Measurements from ENCODE around the gene TNFAIP8L1. TPM values are rescaled to one million over a fixed set of nuclear protein-coding genes. Genes with fewer than 3 reads are reported as not detected.

TNFAIP8L1 gene
- total RNA-seq, 2 experiments from 2014 or later: 18.4 to 18.6 TPM

- Mint-ChIP-seq H3K9me3 (no peaks in the 10 kb centered on the region), H3K27me3 (peaks cover 31% of the 10 kb centered on the region), H3K4me3 (no peak overlapping the region), H3K4me1 (peaks cover 5% of the 10 kb centered on the region), H3K36me3 (ENCODE audit: low read depth) (no peaks in the 10 kb centered on the region), H3K27ac (no peak overlapping the region)
- CTCF ChIA-PET: interaction anchor here (0.6 to 1.1 kb wide), 2 partner anchors 37 to 172 kb away, joined by 3 to 4 read pairs; no protein-coding TSS in a partner anchor
- DNase-seq: no peak
- POLR2A ChIA-PET: no interaction called here
These were observed 40.6 kb upstream of the TNFAIP8L1 start for GRCh38 chr19:4598712-4599111.

GRCh38 chr19:4600082-4600481 is 39.2 kb upstream of the TNFAIP8L1 start:
- CTCF ChIA-PET: interaction anchor here (1.1 kb wide), 1 partner anchor 36 kb away, joined by 3 read pairs; no protein-coding TSS in a partner anchor
- no peak for DNase-seq
- Mint-ChIP-seq H3K4me1 (peaks cover 5% of the 10 kb centered on the region), H3K27ac (no peak overlapping the region), H3K36me3 (ENCODE audit: low read depth) (no peaks in the 10 kb centered on the region), H3K4me3 (no peak overlapping the region), H3K27me3 (peaks cover 24% of the 10 kb centered on the region), H3K9me3 (no peaks in the 10 kb centered on the region)
- POLR2A ChIA-PET: no interaction called here

GRCh38 chr19:4600893-4601292 is 38.4 kb upstream of the TNFAIP8L1 start:
- no peak overlapping the region for H3K4me3 Mint-ChIP-seq
- peaks cover 24% of the 10 kb centered on the region for H3K27me3 Mint-ChIP-seq
- H3K36me3 Mint-ChIP-seq (ENCODE audit: low read depth): no peaks in the 10 kb centered on the region
- H3K27ac Mint-ChIP-seq: no peak overlapping the region
- peaks cover 5% of the 10 kb centered on the region for H3K4me1 Mint-ChIP-seq
- ChIA-PET POLR2A (no interaction called here), CTCF (no interaction called here)
- H3K9me3 Mint-ChIP-seq: no peaks in the 10 kb centered on the region
- DNase-seq: no peak

- Mint-ChIP-seq H3K9me3 (no peaks in the 10 kb centered on the region), H3K4me3 (no peak overlapping the region), H3K4me1 (peaks cover 3% of the 10 kb centered on the region), H3K36me3 (ENCODE audit: low read depth) (no peaks in the 10 kb centered on the region), H3K27me3 (peaks cover 19% of the 10 kb centered on the region), H3K27ac (no peak overlapping the region)
- DNase-seq: no peak
- POLR2A ChIA-PET: no interaction called here
- CTCF ChIA-PET: no interaction called here
These were observed 37.0 kb upstream of the TNFAIP8L1 start for GRCh38 chr19:4602173-4602788.

- ChIA-PET CTCF (no interaction called here), POLR2A (no interaction called here)
- no peak overlapping the region for H3K27ac Mint-ChIP-seq
- H3K27me3 Mint-ChIP-seq: peaks cover 17% of the 10 kb centered on the region
- no peaks in the 10 kb centered on the region for H3K4me1 Mint-ChIP-seq
- DNase-seq: no peak
- H3K36me3 Mint-ChIP-seq (ENCODE audit: low read depth): no peaks in the 10 kb centered on the region
- H3K9me3 Mint-ChIP-seq: no peaks in the 10 kb centered on the region
- no peak overlapping the region for H3K4me3 Mint-ChIP-seq
These were observed 36.4 kb upstream of the TNFAIP8L1 start for GRCh38 chr19:4602915-4603314.

- Mint-ChIP-seq H3K4me3 (no peak overlapping the region), H3K27me3 (peaks cover 9% of the 10 kb centered on the region), H3K36me3 (ENCODE audit: low read depth) (no peaks in the 10 kb centered on the region), H3K27ac (no peak overlapping the region), H3K9me3 (no peaks in the 10 kb centered on the region), H3K4me1 (no peaks in the 10 kb centered on the region)
- ChIA-PET POLR2A (no interaction called here), CTCF (interaction anchor here (1.6 kb wide), 1 partner anchor 28 kb away, joined by 3 read pairs; no protein-coding TSS in a partner anchor)
- DNase-seq: no peak
These were observed 34.4 kb upstream of the TNFAIP8L1 start for GRCh38 chr19:4604912-4605311.

- CTCF ChIA-PET: no interaction called here
- no peak for DNase-seq
- H3K27me3 Mint-ChIP-seq: peaks cover 15% of the 10 kb centered on the region
- H3K9me3 Mint-ChIP-seq: no peaks in the 10 kb centered on the region
- no peaks in the 10 kb centered on the region for H3K4me1 Mint-ChIP-seq
- no peak overlapping the region for H3K4me3 Mint-ChIP-seq
- POLR2A ChIA-PET: no interaction called here
- no peak overlapping the region for H3K27ac Mint-ChIP-seq
- no peaks in the 10 kb centered on the region for H3K36me3 Mint-ChIP-seq (ENCODE audit: low read depth)
These were observed 33.1 kb upstream of the TNFAIP8L1 start for GRCh38 chr19:4606181-4606580.

- H3K4me3 Mint-ChIP-seq: no peak overlapping the region
- no peaks in the 10 kb centered on the region for H3K9me3 Mint-ChIP-seq
- no peak for DNase-seq
- no peaks in the 10 kb centered on the region for H3K36me3 Mint-ChIP-seq (ENCODE audit: low read depth)
- H3K4me1 Mint-ChIP-seq: no peaks in the 10 kb centered on the region
- ChIA-PET POLR2A (no interaction called here), CTCF (no interaction called here)
- H3K27ac Mint-ChIP-seq: no peak overlapping the region
- peaks cover 13% of the 10 kb centered on the region for H3K27me3 Mint-ChIP-seq
These were observed 32.2 kb upstream of the TNFAIP8L1 start for GRCh38 chr19:4606921-4607678.

GRCh38 chr19:4609878-4610511 is 29.3 kb upstream of the TNFAIP8L1 start:
- Mint-ChIP-seq H3K9me3 (no peaks in the 10 kb centered on the region), H3K36me3 (ENCODE audit: low read depth) (no peaks in the 10 kb centered on the region), H3K27me3 (peaks cover 17% of the 10 kb centered on the region), H3K27ac (no peak overlapping the region), H3K4me3 (no peak overlapping the region), H3K4me1 (no peaks in the 10 kb centered on the region)
- ChIA-PET CTCF (no interaction called here), POLR2A (no interaction called here)
- no peak for DNase-seq

GRCh38 chr19:4613254-4613751 is 26.0 kb upstream of the TNFAIP8L1 start:
- no peaks in the 10 kb centered on the region for H3K36me3 Mint-ChIP-seq (ENCODE audit: low read depth)
- CTCF ChIA-PET: interaction anchor here (0.7 kb wide), 1 partner anchor 33 kb away, joined by 4 read pairs; no protein-coding TSS in a partner anchor
- no peak overlapping the region for H3K4me3 Mint-ChIP-seq
- POLR2A ChIA-PET: no interaction called here
- H3K27ac Mint-ChIP-seq: no peak overlapping the region
- no peak for DNase-seq
- no peaks in the 10 kb centered on the region for H3K4me1 Mint-ChIP-seq
- H3K9me3 Mint-ChIP-seq: no peaks in the 10 kb centered on the region
- peaks cover 14% of the 10 kb centered on the region for H3K27me3 Mint-ChIP-seq

GRCh38 chr19:4618019-4618418 is 21.3 kb upstream of the TNFAIP8L1 start:
- Mint-ChIP-seq H3K36me3 (ENCODE audit: low read depth) (no peaks in the 10 kb centered on the region), H3K27me3 (peaks cover 6% of the 10 kb centered on the region), H3K4me3 (no peak overlapping the region), H3K4me1 (no peaks in the 10 kb centered on the region), H3K27ac (no peak overlapping the region), H3K9me3 (no peaks in the 10 kb centered on the region)
- ChIA-PET CTCF (no interaction called here), POLR2A (no interaction called here)
- no peak for DNase-seq

GRCh38 chr19:4619668-4620294 is 19.5 kb upstream of the TNFAIP8L1 start:
- H3K27ac Mint-ChIP-seq: no peak overlapping the region
- H3K27me3 Mint-ChIP-seq: peaks cover 2% of the 10 kb centered on the region
- H3K4me3 Mint-ChIP-seq: no peak overlapping the region
- H3K9me3 Mint-ChIP-seq: no peaks in the 10 kb centered on the region
- no peak for DNase-seq
- H3K36me3 Mint-ChIP-seq (ENCODE audit: low read depth): no peaks in the 10 kb centered on the region
- CTCF ChIA-PET: no interaction called here
- POLR2A ChIA-PET: no interaction called here
- no peaks in the 10 kb centered on the region for H3K4me1 Mint-ChIP-seq

- Mint-ChIP-seq H3K4me3 (no peak overlapping the region), H3K27ac (no peak overlapping the region), H3K36me3 (ENCODE audit: low read depth) (no peaks in the 10 kb centered on the region), H3K4me1 (no peaks in the 10 kb centered on the region), H3K9me3 (no peaks in the 10 kb centered on the region), H3K27me3 (peaks cover 2% of the 10 kb centered on the region)
- DNase-seq: no peak
- ChIA-PET POLR2A (no interaction called here), CTCF (no interaction called here)
These were observed 18.6 kb upstream of the TNFAIP8L1 start for GRCh38 chr19:4620675-4621074.

Measured in activated CD4-positive, alpha-beta memory T cell treated with anti-CD3 and anti-CD28 coated beads, Interleukin-2, amount 10 ng/mL, durations not matched to agents 7 days and 5 days (primary cell).